ENCODE data around the gene LAMC1. TPM values are rescaled to one million over a fixed set of nuclear protein-coding genes. Genes with fewer than 3 reads are reported as not detected.
A peak's percentile ranks its signal among the peaks of the same experiment; 100 is the strongest.

Gene LAMC1
- total and polyA plus RNA-seq, 10 of the 15 experiments (the other 5 are each of a cell fraction or from before 2014, with no cell fraction given), result 4.6 to 51.4 (median 25.6) TPM

DNA sequence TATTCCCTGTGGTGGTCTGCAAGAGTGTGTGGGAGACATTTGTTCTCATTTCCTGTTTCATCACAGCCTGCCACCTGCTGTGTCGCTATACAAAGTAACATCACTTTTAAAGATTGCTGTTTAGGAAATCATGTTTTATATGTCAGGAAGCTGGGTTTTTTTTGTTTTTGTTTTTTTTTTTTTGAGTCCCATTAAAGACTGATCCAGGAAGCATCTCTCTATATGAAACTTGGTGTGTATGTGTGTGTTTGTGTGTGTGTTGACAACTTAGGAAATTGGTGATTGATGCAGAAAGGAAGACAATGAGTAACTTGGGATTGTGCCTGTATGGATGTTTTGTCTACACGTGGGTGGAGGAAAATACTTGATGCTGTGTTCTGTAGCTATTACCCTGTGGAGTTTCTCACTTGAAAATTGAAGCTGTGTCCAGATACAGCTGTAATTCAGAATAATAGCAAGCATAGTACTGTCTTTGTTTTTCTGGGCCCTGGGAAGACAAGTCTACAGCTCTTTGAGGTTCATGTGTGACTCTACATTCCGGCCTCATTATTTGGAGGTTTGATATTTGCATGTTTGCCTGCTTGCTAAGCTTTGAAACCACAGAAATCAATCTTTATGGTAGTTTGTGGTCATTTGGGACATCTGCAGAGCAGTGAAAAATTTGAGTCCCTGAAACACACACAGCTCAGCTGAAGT, 47.9 kb downstream of the LAMC1 start (continued):
- TF ChIP-seq CBX3 (IDR thresholded peaks at IDR 0.05; ENCODE audit: borderline replicate concordance, low read depth), result no peak
- no peak; the same call in 1 of the 2 replicates for TF ChIP-seq MXI1 (IDR thresholded peaks at IDR 0.05; ENCODE audit: low read depth, low read length)
- TF ChIP-seq ETV6 (conservative IDR thresholded peaks at IDR 0.05 in 1 of 2, IDR thresholded peaks at IDR 0.05 in 1 of 2; ENCODE audit: borderline replicate concordance in 1 of 2, low read depth in 1 of 2), result peak in 1 of 2 experiments; percentile 73; a peak in 2 of 4 replicates
- peak; percentile 88 for TF ChIP-seq NBN (IDR thresholded peaks at IDR 0.05)
- no peak; the same call in 1 of the 2 replicates for TF ChIP-seq BMI1 (IDR thresholded peaks at IDR 0.05; ENCODE audit: borderline replicate concordance)
- TF ChIP-seq ZBED1 (IDR thresholded peaks at IDR 0.05; ENCODE audit: borderline replicate concordance), result 0 out of 2 replicates have a peak, but pooled peaks have one; percentile 24
- no peak for TF ChIP-seq SUPT20H (IDR thresholded peaks at IDR 0.05; ENCODE audit: borderline replicate concordance, control insufficient read depth, low read depth, low read length)
- peak in 1 of 3 experiments; percentile 36; a peak in 2 of 6 replicates for TF ChIP-seq CTCF (IDR thresholded peaks at IDR 0.05 in 2 of 3, conservative IDR thresholded peaks at IDR 0.05 in 1 of 3; ENCODE audit: control insufficient read depth in 2 of 3, extremely low read depth in 1 of 3, insufficient read depth in 1 of 3, low read depth in 3 of 3, low read length in 3 of 3)
- TF ChIP-seq CHD1 (IDR thresholded peaks at IDR 0.05; ENCODE audit: low read depth, low read length), result no peak
- no peak for TF ChIP-seq ZZZ3 (IDR thresholded peaks at IDR 0.05; ENCODE audit: control insufficient read depth, insufficient read length, low read depth)
- no peak for TF ChIP-seq RFX5 (IDR thresholded peaks at IDR 0.05; ENCODE audit: low read depth, low read length)
- TF ChIP-seq ZNF687 (IDR thresholded peaks at IDR 0.05), result 0 out of 2 replicates have a peak, but pooled peaks have one; percentile 18
- no peak for TF ChIP-seq NFYA (IDR thresholded peaks at IDR 0.05; ENCODE audit: borderline replicate concordance, low read depth, low read length)
- TF ChIP-seq NR2C1 (IDR thresholded peaks at IDR 0.05), result no peak
- no peak for TF ChIP-seq FOXK2 (IDR thresholded peaks at IDR 0.05)
- TF ChIP-seq DPF2 (IDR thresholded peaks at IDR 0.05), result peak; percentile 52; the same call in 1 of the 2 replicates
- TF ChIP-seq CHD4 (IDR thresholded peaks at IDR 0.05), result no peak
- TF ChIP-seq GABPA (IDR thresholded peaks at IDR 0.05; ENCODE audit: low read depth), result no peak
- TF ChIP-seq RUNX3 (IDR thresholded peaks at IDR 0.05; ENCODE audit: low read length), result peak; percentile 99
- 0 out of 2 replicates have a peak, but pooled peaks have one; percentile 10 for TF ChIP-seq ZNF384 (IDR thresholded peaks at IDR 0.05; ENCODE audit: borderline replicate concordance, low read depth, low read length)
